Measurements from ENCODE around the gene CTXND1. TPM values are rescaled to one million over a fixed set of nuclear protein-coding genes. Genes with fewer than 3 reads are reported as not detected.

CTXND1 gene
- total and polyA plus RNA-seq, 2 of the 4 experiments (the other 2 are of a cell fraction): not detected

DNA sequence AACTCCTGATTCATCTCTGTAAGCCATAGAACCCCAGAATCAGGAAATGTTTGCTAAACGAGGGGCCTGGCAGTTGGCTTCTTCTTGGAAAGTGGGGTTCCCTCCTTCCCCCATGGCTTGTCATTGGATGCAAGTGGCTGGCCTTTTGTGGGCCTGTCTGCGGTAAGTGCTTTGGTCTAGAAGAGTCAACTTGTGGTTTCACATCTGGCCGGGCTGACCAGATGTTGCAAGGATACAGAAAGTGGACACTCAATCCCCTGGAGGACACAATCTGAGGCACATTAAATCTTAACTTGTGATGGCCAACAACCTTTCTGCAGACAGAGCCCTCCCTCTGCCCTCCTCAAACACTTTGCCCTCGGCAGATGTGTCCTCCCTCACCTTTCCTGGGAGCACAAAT is 98.1 kb downstream of the CTXND1 start:
- in situ Hi-C loops (cut with MboI; ENCODE audit: low sequenced_read_pairs) (no loop called here), intact Hi-C loops (cut with micrococcal nuclease) (no loop called here), dilution Hi-C loops (cut with HindIII; ENCODE audit: low sequenced_read_pairs, unreplicated experiment) (no loop called here)
- Histone ChIP-seq H2BK5ac (ENCODE audit: low read depth, low read length, poor library complexity, severe bottlenecking) (peak overlapping the region; percentile 94), H2BK120ac (ENCODE audit: low read depth, low read length) (no peak overlapping the region), H3K9me3 (ENCODE audit: control insufficient read depth, insufficient read depth, low read length) (no peaks in the 10 kb centered on the region), H3K14ac (replicated peaks; ENCODE audit: low read depth, low read length) (peak overlapping the region; percentile 43), H3K9me1 (ENCODE audit: insufficient read depth, low read length) (peaks cover 8% of the 10 kb centered on the region), H2BK15ac (ENCODE audit: low read depth, low read length) (no peak overlapping the region), H3K27me3 (ENCODE audit: control insufficient read depth, insufficient read depth, low read length) (no peaks in the 10 kb centered on the region), H3K9ac (ENCODE audit: low read depth, low read length) (no peak overlapping the region), H3K4me3 (ENCODE audit: insufficient read depth, low read depth, low read length) (no peak overlapping the region), H3K56ac (ENCODE audit: extremely low read depth, insufficient read depth, low read length) (no peak overlapping the region), H4K8ac (ENCODE audit: low read depth in 2 of 2, low read length in 2 of 2) (peak overlapping the region in 1 of 2 experiments; percentile 68; a peak in 2 of 4 replicates), H4K91ac (ENCODE audit: insufficient read depth, low read depth, low read length) (no peak overlapping the region; the same call in 1 of the 2 replicates), H3K79me1 (ENCODE audit: low read depth in 1 of 2, low read length in 2 of 2) (peaks cover 17 to 38% of the 10 kb centered on the region in 2 experiments), H4K5ac (ENCODE audit: low read depth, low read length) (peak overlapping the region; percentile 6; the same call in 1 of the 2 replicates), H3K23ac (ENCODE audit: low read depth, low read length) (0 out of 2 replicates have a peak overlapping the region, but pooled peaks have one; percentile 17), H2BK20ac (ENCODE audit: low read depth, low read length) (no peak overlapping the region), H3K27ac (ENCODE audit: insufficient read depth, low read length) (no peak overlapping the region), H3K4me2 (ENCODE audit: low read depth, low read length) (peak overlapping the region; percentile 82), H2AK5ac (ENCODE audit: low read depth, low read length) (peak overlapping the region; percentile 32; the same call in 1 of the 2 replicates), H3K36me3 (ENCODE audit: control insufficient read depth, insufficient read depth, low read length) (peaks cover 6% of the 10 kb centered on the region), H3K4me1 (ENCODE audit: control insufficient read depth, insufficient read depth, low read length) (peaks cover 8% of the 10 kb centered on the region), H4K20me1 (ENCODE audit: insufficient read depth, low read length) (no peaks in the 10 kb centered on the region), H2AFZ (replicated peaks; ENCODE audit: low read length, poor library complexity) (no peak overlapping the region), H3K4ac (ENCODE audit: low read depth, low read length) (peak overlapping the region; percentile 8; the same call in 1 of the 2 replicates), H2AK9ac (replicated peaks; ENCODE audit: low read depth, low read length, poor library complexity) (peak overlapping the region; percentile 53), H3K18ac (ENCODE audit: low read depth, low read length) (no peak overlapping the region)
- WGBS, 2 experiments (ENCODE audit: extremely low coverage in 2 of 2, insufficient read length in 1 of 2): 60% methylated on average over 1 of the region's 4 CpGs; no CpG with 5 or more reads in 1 of the 2 experiments
- BruUV-seq (replicated peaks): no TSS peak
- ATAC-seq (ENCODE audit: low read depth) (no peak), DNase-seq (peak; percentile 13)
- CTCF ChIA-PET: no interaction called here
- POLR2A ChIA-PET (ENCODE audit: unreplicated experiment): no interaction called here
- TF ChIP-seq MXI1 (IDR thresholded peaks at IDR 0.05; ENCODE audit: borderline replicate concordance, low read depth, low read length) (no peak), MAZ (IDR thresholded peaks at IDR 0.05; ENCODE audit: borderline replicate concordance, low read depth, low read length) (no peak), SMC3 (IDR thresholded peaks at IDR 0.05; ENCODE audit: low read depth, low read length) (no peak), RFX5 (IDR thresholded peaks at IDR 0.05; ENCODE audit: low read depth, low read length) (no peak), RAD21 (IDR thresholded peaks at IDR 0.05; ENCODE audit: low read length) (no peak), CEBPB (IDR thresholded peaks at IDR 0.05; ENCODE audit: low read depth, low read length) (no peak), NFE2L2 (IDR thresholded peaks at IDR 0.05; ENCODE audit: low read depth, low read length) (no peak), CHD1 (IDR thresholded peaks at IDR 0.05; ENCODE audit: low read depth, low read length) (no peak), BHLHE40 (IDR thresholded peaks at IDR 0.05; ENCODE audit: low read depth, low read length) (no peak), FOS (IDR thresholded peaks at IDR 0.05; ENCODE audit: low read depth, low read length) (no peak), RCOR1 (IDR thresholded peaks at IDR 0.05; ENCODE audit: insufficient replicate concordance, low read length) (no peak), POLR2A (IDR thresholded peaks at IDR 0.05; ENCODE audit: low read depth, low read length) (no peak)
- TF ChIP-seq, protein P1, sequence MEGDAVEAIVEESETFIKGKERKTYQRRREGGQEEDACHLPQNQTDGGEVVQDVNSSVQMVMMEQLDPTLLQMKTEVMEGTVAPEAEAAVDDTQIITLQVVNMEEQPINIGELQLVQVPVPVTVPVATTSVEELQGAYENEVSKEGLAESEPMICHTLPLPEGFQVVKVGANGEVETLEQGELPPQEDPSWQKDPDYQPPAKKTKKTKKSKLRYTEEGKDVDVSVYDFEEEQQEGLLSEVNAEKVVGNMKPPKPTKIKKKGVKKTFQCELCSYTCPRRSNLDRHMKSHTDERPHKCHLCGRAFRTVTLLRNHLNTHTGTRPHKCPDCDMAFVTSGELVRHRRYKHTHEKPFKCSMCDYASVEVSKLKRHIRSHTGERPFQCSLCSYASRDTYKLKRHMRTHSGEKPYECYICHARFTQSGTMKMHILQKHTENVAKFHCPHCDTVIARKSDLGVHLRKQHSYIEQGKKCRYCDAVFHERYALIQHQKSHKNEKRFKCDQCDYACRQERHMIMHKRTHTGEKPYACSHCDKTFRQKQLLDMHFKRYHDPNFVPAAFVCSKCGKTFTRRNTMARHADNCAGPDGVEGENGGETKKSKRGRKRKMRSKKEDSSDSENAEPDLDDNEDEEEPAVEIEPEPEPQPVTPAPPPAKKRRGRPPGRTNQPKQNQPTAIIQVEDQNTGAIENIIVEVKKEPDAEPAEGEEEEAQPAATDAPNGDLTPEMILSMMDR (conservative IDR thresholded peaks at IDR 0.05; ENCODE audit: low read depth, low read length): no peak
- TF ChIP-seq, protein P2, sequence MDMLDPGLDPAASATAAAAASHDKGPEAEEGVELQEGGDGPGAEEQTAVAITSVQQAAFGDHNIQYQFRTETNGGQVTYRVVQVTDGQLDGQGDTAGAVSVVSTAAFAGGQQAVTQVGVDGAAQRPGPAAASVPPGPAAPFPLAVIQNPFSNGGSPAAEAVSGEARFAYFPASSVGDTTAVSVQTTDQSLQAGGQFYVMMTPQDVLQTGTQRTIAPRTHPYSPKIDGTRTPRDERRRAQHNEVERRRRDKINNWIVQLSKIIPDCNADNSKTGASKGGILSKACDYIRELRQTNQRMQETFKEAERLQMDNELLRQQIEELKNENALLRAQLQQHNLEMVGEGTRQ (IDR thresholded peaks at IDR 0.05; ENCODE audit: low read depth, low read length): no peak
- TF ChIP-seq, protein P3, sequence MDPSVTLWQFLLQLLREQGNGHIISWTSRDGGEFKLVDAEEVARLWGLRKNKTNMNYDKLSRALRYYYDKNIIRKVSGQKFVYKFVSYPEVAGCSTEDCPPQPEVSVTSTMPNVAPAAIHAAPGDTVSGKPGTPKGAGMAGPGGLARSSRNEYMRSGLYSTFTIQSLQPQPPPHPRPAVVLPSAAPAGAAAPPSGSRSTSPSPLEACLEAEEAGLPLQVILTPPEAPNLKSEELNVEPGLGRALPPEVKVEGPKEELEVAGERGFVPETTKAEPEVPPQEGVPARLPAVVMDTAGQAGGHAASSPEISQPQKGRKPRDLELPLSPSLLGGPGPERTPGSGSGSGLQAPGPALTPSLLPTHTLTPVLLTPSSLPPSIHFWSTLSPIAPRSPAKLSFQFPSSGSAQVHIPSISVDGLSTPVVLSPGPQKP (IDR thresholded peaks at IDR 0.05; ENCODE audit: borderline replicate concordance, low read depth, low read length): no peak

All from IMR-90 (cell line).